ENCODE data around the gene CDKN1C.

CDKN1C gene

DNA sequence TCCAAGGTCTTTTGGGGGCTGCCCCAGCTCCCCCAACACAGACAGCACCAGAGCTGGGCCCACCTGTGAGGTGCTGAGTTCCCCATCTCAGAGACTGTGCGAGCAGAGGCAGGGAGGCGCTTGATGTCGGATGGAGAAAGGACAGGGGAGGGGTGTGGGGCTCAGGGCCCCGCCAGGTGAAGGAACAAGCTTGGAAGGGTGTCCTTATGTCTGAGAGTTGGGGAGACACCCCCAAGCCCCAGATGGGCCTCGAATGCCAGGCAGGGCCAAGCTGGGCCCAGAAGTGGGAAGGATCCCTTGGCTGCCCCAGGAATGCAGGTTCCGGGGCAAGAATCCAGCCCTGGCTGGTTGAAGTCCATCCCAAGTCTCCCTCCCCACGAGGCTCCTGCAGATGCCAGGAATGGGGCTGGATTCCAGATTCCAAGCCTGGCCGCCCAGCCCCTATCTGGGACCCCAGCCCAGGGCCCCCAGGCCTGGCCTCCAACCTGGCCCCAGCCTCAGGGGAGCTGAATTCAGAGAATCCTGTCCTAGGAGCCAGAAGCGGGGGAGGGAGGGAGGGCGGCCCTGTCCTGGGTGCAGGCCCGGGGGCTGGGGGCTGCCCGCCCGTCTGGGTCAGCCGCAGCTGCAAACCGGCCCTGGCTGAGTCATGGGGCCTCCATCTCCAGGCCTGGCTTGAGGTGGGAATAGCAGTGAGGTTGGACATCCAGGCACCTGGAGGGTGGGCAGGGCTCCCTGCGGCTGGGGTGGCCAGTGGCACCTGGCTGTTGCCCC, 50.9 kb downstream of the CDKN1C start:
- no peak overlapping the region for H3K4me3 ChIP-seq (ENCODE audit: low read depth, low read length)
- TF ChIP-seq, protein P1, sequence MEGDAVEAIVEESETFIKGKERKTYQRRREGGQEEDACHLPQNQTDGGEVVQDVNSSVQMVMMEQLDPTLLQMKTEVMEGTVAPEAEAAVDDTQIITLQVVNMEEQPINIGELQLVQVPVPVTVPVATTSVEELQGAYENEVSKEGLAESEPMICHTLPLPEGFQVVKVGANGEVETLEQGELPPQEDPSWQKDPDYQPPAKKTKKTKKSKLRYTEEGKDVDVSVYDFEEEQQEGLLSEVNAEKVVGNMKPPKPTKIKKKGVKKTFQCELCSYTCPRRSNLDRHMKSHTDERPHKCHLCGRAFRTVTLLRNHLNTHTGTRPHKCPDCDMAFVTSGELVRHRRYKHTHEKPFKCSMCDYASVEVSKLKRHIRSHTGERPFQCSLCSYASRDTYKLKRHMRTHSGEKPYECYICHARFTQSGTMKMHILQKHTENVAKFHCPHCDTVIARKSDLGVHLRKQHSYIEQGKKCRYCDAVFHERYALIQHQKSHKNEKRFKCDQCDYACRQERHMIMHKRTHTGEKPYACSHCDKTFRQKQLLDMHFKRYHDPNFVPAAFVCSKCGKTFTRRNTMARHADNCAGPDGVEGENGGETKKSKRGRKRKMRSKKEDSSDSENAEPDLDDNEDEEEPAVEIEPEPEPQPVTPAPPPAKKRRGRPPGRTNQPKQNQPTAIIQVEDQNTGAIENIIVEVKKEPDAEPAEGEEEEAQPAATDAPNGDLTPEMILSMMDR (IDR thresholded peaks at IDR 0.05; ENCODE audit: insufficient read depth, low read depth, low read length, missing control alignments): no peak
- DNase-seq (ENCODE audit: low read depth): no peak

DNA sequence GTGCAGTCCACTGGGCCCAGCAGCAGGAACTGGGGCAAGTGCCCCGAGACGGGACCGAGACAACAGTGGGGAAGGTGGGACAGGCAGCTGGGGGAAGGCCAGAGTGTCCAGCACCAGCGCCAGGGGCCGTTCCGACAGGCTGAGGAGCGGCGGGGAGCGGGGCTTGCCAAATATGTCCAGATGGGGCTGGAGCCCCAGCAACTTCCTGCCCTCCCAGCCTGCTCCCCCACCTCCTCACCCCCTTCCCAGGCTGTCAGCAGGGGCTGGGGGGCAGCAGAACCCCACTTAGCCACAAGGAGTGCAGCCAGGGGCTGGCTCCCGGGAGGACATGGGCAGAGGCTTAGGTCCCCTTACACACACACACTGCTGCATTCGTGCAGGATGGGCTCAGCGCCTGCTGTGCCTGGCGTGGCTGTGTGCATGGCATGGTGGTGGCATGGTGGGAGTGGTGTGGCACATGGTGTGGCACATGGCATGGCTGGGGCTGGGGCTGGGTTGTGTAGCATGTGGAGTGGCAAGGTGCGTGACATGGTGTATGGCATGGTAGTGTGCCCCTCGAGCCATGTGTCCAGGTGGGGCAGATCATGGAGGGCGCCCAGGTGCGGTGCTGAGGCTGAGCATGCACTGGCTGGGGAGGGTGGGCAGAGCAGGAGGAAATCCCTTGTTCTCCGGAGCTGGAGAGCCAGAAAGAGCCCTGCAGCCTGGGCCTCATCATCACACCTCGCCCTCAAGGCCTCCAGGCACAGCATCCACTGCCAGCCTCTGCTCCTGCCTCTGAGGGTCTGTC, 51.7 kb downstream of the CDKN1C start:
- no peak for DNase-seq (ENCODE audit: low read depth)
- H3K4me3 ChIP-seq (ENCODE audit: low read depth, low read length): no peak overlapping the region
- TF ChIP-seq, protein P1 (IDR thresholded peaks at IDR 0.05; ENCODE audit: insufficient read depth, low read depth, low read length, missing control alignments): no peak
